ENCODE results near the gene HERC3.

GRCh38 chr4:88735564-88735963, 143.3 kb downstream of the HERC3 start:
- TF ChIP-seq CTCF (IDR thresholded peaks at IDR 0.05; ENCODE audit: insufficient read depth, low read depth, low read length) (no peak), EZH2 (IDR thresholded peaks at IDR 0.05; ENCODE audit: insufficient read depth, low read length) (no peak)
